Smooth muscle cell of the umbilical artery (primary cell): Measurements from ENCODE around the gene SBF1. TPM values are rescaled to one million over a fixed set of nuclear protein-coding genes. Genes with fewer than 3 reads are reported as not detected.

Experiments
- total RNA-seq: library from RNA; depleted of rRNA; stranded (reverse); fragments of >200 nt; gene quantifications from 2 replicates; pipeline ENCODE4 v1.2.3, GENCODE V29; 2014

SBF1 gene
- 73.9 and 121 TPM in 2 replicates for total RNA-seq

GRCh38 chr22:50474710-50475651 is at the start of gene SBF1:
SBF1 (minus strand) TSS chr22:50475035; CDS start chr22:50474840, 195 bp downstream.

GRCh38 chr22:50507991-50508884 is 33.4 kb upstream of the SBF1 start, which contains the start of gene NCAPH2:
NCAPH2 (plus strand) TSS chr22:50508224; CDS start chr22:50508338, 114 bp downstream.

GRCh38 chr22:50507421-50507990 is 32.7 kb upstream of the SBF1 start, which contains the start of gene LMF2:
LMF2 (minus strand) TSS chr22:50507702; CDS start chr22:50507675, 27 bp downstream.

GRCh38 chr22:50486561-50487289 is 11.9 kb upstream of the SBF1 start, which contains the start of gene MIOX:
MIOX (plus strand) TSS chr22:50486859; CDS start chr22:50486898, 39 bp downstream.

GRCh38 chr22:50481440-50482106 is 6.7 kb upstream of the SBF1 start, which contains the start of gene ADM2:
ADM2 (plus strand) TSS chr22:50481543; CDS start chr22:50481848, 305 bp downstream.

Other genes starting within 250 kb of the SBF1 start
- 29.7 and 36.2 TPM in 2 replicates for gene TUBGCP6, start 230.0 kb downstream of the SBF1 start, total RNA-seq
- 38.6 and 52.5 TPM in 2 replicates for gene HDAC10, start 223.8 kb downstream of the SBF1 start, total RNA-seq
- 44.8 and 46.6 TPM in 2 replicates for gene MAPK12, start 213.4 kb downstream of the SBF1 start, total RNA-seq
- 3.6 and 7.2 TPM in 2 replicates for gene MAPK11, start 204.7 kb downstream of the SBF1 start, total RNA-seq
- 185 and 257 TPM in 2 replicates for gene PLXNB2, start 167.4 kb downstream of the SBF1 start, total RNA-seq
- gene DENND6B, start 148.0 kb downstream of the SBF1 start, total RNA-seq = 1.5 and 2.3 TPM in 2 replicates
- 60.3 and 68.0 TPM in 2 replicates for gene PPP6R2, start 131.7 kb downstream of the SBF1 start, total RNA-seq
- gene ADM2, start 6.5 kb upstream of the SBF1 start, total RNA-seq = 6.5 and 7.6 TPM in 2 replicates
- gene MIOX, start 11.8 kb upstream of the SBF1 start, total RNA-seq = not detected in 2 replicates
- 48.1 and 71.6 TPM in 2 replicates for gene LMF2, start 32.7 kb upstream of the SBF1 start, total RNA-seq
- 18.4 and 22.1 TPM in 2 replicates for gene NCAPH2, start 33.2 kb upstream of the SBF1 start, total RNA-seq
- 3.0 and 3.9 TPM in 2 replicates for gene SCO2, start 50.6 kb upstream of the SBF1 start, total RNA-seq
- 17.9 and 89.7 TPM in 2 replicates for gene TYMP, start 55.0 kb upstream of the SBF1 start, total RNA-seq
- 1.1 and 24.1 TPM in 2 replicates for gene KLHDC7B, start 70.9 kb upstream of the SBF1 start, total RNA-seq
- not detected in 2 replicates for gene SYCE3, start 87.9 kb upstream of the SBF1 start, total RNA-seq
- 1.6 and 2.7 TPM in 2 replicates for gene CPT1B, start 103.4 kb upstream of the SBF1 start, total RNA-seq
- 13.2 and 26.1 TPM in 2 replicates for gene CHKB, start 107.8 kb upstream of the SBF1 start, total RNA-seq
- gene MAPK8IP2, start 125.8 kb upstream of the SBF1 start, total RNA-seq = under 0.01 and 0.18 TPM in 2 replicates
- 34.4 and 41.3 TPM in 2 replicates for gene ARSA, start 153.1 kb upstream of the SBF1 start, total RNA-seq
- gene SHANK3, start 197.8 kb upstream of the SBF1 start, total RNA-seq = 0.59 and 1.0 TPM in 2 replicates